Fibroblast of lung (primary cell): ENCODE results near the gene CADM2.

ENCODE experiments used
- CTCF ChIP-seq, 2 donors: IDR thresholded peaks in 1 of 2; conservative IDR thresholded peaks in 1 of 2; 1 replicate in 1 of 2; 2 replicates in 1 of 2; pipeline ENCODE4 v1.5.1; 2011 to 2012; ENCODE audit warnings: low read length in 2 of 2, control low read depth in 1 of 2, inconsistent platforms in 1 of 2, low read depth in 1 of 2, mild to moderate bottlenecking in 1 of 2
- EZH2 ChIP-seq: IDR thresholded peaks from 2 replicates; pipeline ENCODE4 v1.5.1; 2012; ENCODE audit warnings: low read length, control low read depth, mild to moderate bottlenecking; ENCODE audit errors: missing control alignments

DNA sequence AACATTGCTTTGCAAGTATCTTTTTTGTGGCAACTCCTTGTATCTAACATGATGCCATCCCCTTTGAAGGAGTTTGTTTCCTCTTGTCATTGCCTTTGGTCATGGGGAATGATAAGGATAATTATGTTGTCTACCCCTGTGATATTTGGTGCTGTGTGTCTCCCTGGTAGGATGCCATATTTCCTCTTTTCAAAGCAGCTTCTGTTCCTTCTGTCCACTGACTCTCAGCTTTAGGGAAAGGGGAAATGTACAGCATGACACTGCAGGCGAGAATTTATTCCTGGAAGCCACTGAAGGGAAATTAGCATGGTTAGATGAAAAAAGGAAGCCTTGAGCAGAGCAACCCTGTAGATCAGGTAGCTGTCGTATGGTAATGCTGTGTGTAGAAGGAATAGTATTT lies 576.7 kb downstream of the CADM2 start:
- TF ChIP-seq CTCF (conservative IDR thresholded peaks at IDR 0.05 in 1 of 2, IDR thresholded peaks at IDR 0.05 in 1 of 2; ENCODE audit: low read depth in 1 of 2, low read length in 2 of 2) (no peak), EZH2 (no peak)
